ENCODE results near the gene LAMTOR1.
A peak's percentile ranks its signal among the peaks of the same experiment; 100 is the strongest.
"Not testable (repeated sequence)": the region's sequence is repeated elsewhere in the genome, so short reads cannot be mapped to it uniquely, and the experiment has no call there.

LAMTOR1 gene

DNA sequence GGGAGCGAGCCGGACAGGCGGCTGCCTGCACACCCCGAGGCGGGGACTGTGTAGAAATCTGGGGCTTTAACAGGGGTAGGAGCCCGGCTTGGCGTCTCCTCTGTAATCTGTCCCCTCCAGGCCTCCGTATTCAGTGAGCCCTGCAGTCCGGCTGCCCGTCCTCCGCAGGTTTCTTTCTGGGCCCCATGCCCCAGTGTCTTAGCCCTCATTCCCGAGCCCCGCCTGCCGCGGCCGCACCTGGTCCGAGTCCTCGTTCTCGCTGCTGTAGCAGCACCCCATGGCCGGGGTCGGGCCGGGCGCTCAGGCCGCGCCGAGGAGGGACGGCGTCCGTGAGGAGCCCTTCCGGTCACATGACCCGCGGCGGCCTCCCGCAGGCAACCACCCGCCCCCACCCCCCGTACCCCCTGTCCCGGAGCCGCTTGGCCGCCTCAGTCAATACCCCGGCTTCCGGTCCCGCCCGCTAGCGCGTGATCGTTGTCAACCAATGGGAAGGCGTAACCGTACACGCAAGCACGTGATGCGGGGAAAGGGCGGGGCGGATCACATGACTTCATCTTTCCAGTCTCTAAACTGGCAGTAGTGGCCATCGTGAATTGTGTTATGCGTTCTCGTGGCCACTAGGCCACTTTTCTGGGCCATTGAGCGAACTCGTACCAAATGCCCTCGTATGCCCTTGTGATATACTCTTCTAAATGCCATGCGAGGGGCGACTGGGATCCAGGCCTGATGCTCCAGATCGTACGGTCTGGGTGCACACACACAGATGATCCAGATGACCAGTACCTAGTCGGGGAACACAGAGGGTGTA lies at the start of gene LAMTOR1:
Gene LAMTOR1, minus strand, starts transcription at position 352 of the 808 bp plus-strand sequence. Its CDS starts 73 bp downstream, at position 279.
- DNase-seq, result peak; percentile 83

DNA sequence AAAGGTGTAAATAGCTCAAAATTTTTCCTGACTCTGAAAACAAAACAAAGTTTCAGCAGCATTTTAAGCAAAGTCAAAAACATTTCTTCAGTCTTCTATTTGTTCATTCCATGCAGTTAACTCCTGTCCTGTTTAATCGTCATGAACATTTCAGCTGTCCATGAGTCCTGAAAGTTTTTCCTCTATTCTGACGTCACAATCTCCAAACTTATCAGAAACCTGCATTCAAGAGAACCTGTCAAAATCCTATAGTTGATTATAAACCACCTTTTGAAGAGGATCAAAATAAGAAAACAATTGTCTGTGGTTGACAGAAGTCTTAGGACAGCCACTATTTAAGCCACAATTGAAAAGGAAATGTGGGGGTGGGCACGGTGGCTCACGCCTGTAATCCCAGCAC lies 47.8 kb upstream of the LAMTOR1 start:
- DNase-seq, result no peak

DNA sequence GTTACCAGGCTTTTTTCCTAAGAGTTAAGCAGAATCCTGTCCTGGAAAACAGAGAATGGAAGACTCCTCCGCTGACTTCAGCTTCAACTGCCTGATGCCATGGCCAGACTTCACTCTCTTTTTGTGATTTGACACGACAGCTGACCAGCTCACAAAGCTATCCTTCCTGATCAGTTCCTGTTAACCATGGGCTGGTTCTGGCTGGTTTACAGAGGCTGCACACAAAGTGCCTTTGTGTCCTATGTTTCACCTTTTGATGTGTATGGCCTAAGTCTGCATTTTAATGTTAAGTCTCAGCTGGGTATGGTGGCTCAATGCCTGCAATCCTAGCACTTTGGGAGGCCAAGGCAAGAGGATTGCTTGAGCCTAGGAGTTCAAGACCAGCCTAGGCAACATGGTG lies 43.5 kb upstream of the LAMTOR1 start:
- no peak for DNase-seq

DNA sequence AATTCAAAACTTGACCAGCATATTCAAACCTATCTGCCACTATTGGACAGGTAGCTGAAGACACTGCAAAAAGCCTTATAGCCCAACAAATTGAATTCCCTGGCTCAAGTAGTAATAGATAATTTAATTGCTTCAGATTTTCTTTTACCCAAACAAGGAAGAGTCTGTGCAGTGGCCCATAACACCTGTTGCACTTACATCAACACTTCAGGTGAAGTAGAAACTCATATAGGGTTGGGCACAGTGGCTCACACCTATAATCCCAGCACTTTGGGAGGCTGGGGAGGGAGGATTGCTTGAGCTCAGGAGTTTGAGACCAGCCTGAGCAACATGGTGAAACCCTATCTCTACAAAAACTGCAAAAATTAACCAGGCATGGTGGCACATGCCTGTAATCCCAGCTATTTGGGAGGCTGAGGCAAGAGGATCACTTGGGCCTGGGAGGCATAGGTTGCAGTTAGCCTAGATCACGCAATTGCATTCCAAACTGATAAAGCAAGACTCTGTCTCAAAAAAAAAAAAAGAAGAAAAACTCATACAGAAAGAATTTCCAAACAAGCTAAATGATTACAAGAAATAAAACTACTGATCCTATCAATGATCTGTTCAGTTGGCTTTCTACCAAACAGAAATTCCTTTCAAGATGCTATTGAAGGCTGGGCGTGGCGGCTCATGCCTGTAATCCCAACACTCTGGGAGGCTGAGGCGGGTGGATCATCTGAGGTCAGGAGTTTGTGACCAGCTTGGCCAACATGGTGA lies 41.9 kb upstream of the LAMTOR1 start:
- no peak for DNase-seq

DNA sequence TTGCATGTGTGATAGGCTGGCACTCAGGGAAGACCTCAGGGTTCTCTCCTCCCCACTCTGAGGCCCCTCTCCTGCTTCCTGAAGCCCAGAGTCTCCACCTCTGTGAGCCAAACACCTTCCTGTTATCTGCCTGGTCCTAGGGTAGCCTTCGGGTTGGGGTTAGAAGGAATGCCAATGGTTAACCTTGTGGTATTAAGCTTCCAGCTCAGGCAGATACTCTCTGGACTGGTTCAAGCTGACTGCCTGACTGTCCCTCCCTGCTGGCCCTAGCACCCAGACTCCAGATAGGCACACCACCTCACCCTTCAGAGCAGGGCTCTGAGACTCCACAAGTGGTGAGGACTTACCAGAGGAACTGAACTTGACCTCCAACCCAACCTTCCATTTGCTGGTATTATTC lies 39.4 kb upstream of the LAMTOR1 start:
- not testable (repeated sequence) for DNase-seq

DNA sequence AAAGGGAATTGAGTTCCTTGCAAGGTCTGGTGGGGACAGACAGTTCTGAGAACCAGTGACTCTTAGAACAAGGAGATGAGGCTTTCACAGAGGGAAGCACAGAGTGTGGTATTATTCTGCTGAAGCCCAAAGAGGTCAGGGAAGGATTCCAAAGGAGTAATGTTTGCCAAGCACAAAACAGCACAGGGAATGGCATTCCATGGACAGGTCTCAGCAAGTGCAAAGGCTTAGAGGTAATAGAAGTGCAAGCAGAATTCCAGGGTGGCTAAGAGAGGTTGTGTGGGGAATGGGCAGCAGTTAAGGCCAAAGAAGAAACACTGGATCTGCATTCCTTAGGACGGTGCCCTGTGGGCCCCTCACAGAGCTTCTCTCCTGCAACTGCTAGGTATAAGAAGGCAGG lies 39.0 kb upstream of the LAMTOR1 start:
- not testable (repeated sequence) for DNase-seq

DNA sequence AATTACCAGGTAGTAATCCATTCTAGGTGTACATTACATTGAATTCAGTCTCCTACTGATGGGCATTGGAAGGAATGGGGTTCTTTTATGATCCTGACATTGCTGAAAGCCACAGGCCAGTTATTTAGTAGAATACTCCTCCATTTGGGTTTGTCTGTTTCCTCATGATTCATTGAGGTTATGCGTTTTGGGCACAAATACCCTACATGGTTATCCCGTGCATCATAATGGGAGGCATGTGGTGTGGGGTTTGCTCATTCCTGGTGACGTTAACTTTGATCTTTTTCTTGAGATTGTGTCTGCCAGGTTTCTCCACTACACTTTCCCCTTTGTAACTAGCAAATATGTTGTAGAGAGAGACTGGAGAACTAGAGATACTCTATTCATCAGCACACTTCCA lies 38.0 kb upstream of the LAMTOR1 start:
- DNase-seq, result no peak

DNA sequence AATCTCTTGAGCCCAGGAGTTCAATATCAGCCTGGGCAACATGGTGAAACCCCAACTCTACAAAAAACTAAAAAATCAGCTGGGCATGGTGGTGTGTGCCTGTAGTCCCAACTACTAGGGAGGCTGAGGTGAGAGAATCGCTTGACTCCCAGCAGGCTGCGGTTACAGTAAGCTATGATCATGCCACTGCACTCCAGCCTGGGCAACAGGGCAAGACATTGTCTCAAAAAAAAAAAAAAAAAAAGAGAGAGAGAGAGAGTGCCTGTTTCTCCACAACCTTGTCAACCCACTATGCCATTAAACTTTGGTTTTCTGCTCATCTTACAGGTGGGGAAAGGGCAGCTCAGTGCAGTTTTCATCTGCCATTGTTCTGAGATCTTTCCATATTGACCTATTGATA lies 37.6 kb upstream of the LAMTOR1 start:
- no peak for DNase-seq

DNA sequence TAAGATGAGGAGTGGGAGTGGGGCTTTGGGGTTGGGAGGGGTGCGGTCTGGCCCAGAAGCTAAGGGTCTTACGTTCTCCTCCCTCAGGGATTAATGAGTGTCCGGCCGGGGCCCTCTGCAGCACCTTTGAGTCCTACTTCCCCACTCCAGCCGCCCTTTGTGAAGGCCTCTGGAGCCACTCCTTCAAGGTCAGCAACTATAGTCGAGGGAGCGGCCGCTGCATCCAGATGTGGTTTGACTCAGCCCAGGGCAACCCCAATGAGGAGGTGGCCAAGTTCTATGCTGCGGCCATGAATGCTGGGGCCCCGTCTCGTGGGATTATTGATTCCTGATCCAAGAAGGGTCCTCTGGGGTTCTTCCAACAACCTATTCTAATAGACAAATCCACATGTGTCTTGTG lies 36.4 kb upstream of the LAMTOR1 start:
- DNase-seq, result no peak

DNA sequence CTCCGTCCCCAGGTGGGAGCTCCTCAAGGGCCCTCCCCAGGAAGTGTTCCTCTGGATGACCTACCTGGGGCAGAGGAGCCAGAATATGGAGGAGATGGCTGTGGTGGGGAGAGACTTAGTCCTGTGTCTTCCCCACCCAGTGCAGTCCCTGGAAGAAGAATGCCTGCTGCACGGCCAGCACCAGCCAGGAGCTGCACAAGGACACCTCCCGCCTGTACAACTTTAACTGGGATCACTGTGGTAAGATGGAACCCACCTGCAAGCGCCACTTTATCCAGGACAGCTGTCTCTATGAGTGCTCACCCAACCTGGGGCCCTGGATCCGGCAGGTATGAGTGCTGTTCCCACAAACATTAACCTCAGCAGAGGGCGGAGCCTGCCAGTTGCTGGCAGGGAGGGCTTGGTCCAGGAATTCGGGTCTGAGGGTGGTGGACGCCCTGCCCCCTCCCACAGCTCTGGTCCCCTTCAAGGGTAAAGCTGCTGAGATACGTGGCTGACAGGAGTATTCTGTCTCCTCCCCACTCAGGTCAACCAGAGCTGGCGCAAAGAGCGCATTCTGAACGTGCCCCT lies 35.8 kb upstream of the LAMTOR1 start:
- no peak for DNase-seq

DNA sequence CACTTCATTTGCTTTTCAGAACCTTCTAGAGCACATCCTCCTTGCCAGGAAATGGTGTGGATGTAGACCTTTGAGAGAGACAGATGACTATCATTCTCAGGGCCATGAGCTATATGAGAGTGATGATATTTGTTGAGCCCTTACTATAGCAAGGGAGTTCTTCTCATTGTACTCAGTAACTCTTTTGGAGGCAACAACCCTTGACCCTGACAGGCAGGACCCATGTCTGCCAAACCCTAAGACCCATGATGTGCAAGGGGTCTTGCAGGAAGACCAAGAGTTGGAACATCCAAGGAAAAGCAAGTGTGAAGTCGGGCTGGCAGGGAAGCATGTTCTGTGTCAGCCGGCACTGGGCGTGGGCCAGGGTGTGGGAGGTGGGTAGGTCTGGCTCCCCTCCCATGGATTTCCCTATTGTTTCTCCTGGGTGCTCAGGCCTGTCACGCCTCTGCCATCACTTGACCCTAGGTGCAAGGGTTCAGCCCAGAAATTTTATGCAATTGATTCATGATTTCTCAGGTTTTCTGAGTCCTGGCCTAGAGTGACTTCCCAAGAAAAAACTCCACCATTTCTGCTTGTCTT lies 33.7 kb upstream of the LAMTOR1 start:
- DNase-seq, result no peak

DNA sequence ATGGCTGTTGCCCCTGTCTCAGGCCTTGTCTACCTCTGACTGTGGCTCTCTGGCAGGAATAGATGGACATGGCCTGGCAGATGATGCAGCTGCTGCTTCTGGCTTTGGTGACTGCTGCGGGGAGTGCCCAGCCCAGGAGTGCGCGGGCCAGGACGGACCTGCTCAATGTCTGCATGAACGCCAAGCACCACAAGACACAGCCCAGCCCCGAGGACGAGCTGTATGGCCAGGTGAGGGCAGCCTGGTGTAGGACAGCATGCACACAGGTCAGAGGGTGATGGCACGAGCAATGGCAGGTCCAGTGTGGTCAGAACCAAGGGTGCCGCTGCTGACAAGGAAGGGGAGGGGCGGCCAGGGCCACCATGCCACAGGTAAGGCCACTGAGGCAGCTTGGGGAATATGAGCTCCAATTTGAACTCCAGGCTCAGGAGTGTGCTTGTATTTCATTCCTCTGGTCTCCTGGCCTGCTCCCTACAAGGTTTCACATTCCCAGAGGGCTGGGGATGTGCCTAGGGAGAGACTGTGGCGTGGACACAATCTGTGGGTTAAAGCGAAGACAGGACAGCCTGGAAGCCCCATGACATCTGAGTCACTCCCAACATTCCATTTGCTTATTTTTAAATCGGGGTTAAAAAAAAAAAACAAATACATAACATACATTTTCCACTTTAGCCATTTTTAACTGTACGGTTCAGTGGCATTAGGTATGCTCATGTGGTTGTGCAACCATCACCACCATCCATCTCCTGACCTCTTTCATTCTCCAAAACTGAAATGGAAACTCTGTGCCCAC lies 33.0 kb upstream of the LAMTOR1 start:
- no peak for DNase-seq

DNA sequence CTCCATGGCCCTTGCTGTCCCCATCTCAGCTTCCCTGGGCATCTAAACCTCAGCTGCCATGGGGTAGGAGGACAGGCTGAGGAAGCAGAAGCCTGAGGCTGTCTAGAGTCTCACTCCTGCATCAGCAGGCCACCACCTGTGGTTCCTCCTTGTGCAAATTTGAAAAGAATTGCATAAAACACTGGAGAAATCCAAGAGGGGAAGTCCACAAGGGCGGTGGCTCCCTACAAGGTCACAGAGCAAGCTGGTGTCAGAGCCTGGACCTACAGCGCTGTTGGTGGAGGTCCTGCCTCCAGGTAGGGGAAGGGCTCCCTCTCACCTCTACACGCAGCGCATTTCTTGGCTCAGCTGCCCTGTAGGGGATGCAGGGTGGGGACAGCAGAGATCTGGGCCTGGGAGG lies 32.4 kb upstream of the LAMTOR1 start, which contains the start of gene FOLR3:
Gene FOLR3, plus strand, starts transcription at position 253 of the 400 bp plus-strand sequence. CDS start 228 bp downstream, outside the sequence.
- not testable (repeated sequence) for DNase-seq

DNA sequence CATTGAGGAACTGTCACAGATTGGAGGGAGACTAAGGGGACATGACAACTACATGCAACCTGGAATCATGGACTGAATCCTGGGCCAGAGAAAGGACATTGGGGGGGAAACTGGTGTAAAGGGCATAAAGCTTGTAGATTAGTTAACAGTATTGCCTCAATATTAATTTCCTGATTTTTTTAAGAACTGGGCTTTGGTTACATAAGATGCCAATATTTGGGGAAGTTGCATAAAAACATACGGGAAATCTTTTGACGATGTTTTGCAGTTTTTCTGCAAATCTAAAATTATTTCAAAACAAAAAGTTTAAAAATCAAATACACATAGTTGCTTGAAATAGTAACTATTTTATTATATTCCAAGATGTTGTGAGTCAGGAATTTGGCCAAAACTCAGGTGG lies 29.5 kb upstream of the LAMTOR1 start:
- DNase-seq, result no peak

DNA sequence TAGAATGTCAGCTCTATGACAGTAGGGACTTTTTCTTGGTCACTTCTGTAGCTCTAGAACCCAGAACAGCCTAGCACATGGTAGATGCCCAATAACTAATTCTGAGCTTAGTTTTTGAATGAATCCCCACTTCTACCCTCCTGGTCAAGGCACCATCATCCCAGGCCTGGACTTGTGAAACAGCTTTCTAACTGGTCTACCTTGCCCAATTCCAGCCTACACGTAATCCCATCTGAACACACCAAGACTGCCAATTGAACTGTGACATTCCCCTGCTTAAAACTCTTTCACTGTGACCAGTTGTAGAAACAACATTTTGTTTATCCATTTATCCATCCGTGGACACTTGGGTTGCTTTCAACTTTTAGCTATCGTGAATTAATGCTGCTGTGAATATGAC lies 26.3 kb upstream of the LAMTOR1 start:
- DNase-seq, result no peak

DNA sequence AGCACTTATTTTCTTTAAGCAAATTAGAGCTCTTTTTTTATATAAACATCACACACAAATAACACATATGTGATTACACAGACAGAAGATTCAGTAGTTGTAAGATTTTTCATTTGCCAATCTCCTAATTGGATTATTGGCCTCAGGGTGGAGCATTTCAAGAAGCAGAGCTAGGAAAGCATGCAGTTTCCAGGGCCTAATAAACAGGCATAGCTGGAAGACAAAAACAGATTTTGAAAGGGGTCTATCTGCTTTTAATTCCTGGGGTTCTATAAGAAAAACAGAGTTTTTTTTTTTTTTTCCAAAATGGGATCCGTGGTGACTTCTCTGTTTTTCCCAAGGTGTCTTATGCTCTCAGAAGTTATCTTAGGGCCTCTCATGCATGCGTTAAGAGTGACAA lies 24.8 kb upstream of the LAMTOR1 start:
- DNase-seq, result no peak

DNA sequence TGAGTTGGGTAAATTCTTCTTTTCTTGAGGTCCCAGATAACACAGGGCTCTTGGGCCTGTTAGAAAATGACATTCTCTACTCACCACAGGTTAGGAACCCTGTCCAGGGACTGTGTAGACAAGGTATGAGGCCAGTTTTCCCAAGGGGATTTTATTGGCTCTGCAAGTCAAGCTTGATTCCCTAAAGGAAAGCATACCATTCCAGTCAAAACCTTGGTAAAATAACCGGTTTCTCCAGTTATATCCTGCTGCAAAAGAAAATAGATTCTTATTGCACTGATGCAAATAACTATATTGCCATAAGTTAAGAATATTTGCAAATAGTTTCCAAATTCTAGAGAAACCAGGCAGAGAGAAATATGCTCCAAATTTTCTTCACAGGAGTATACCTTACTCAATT lies 22.9 kb upstream of the LAMTOR1 start:
- no peak for DNase-seq

DNA sequence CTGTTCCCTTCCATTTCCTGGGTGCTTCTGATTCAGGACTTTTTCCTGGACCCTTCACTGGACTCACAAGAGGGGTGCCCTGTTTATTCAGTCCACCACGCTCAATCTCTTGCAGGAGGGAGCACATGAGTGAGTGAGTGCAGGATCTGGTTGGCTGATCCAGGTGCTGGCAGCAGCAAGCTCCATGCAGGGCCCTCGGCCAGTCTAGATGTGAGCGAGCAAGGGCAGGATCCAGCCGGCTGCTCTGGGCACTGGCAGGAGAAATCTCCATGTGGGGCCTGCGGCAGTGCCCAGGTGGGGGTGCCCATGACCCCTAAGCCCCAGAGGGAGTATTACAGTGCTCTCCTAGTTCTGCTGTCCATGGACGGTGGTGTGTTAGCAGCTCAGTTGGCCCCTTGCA lies 20.9 kb upstream of the LAMTOR1 start:
- no peak for DNase-seq

DNA sequence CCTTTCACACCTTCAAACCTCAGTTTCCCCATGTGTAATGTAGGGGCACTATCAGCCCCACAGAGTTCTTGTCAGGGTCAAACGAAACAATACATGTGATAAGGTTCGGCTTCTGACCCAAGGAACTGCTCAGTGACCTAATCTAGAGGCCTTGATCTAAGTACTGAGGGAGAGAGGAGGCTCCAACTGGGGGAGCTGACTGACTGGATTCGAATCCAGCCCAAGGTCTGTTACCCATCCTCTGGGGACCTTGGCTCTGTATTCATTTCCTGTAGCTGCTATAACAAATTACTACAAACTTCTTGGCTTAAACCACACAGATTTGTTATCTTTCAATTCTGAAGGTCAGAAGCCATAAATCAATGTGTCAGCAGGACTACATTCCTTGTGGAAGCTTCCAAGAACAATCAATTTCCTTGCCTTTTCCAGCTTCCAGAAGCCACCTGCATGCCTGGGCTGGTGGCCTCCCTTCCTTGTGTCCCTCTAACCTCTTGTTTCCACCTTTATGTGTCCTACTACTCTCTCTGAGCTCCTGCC lies 20.1 kb upstream of the LAMTOR1 start:
- DNase-seq, result no peak

DNA sequence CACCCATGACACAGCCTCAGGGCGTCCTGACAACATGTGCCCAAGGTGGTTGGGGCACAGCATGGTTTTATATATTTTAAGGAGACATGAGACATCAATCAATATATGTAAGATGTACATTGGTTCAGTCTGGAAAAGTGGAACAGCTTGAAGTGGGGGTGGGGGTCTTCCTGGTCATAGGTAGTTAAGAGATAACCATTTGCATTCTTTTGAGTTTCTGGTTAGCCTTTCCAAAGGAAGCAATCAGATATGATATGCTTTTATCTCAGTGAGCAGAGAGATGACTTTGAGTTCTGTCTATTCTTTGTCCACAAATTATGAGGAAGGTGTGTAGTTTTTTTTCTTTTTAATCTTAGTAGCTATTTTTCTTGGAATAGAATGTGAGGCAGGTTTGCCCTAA lies 19.5 kb upstream of the LAMTOR1 start:
- no peak for DNase-seq

DNA sequence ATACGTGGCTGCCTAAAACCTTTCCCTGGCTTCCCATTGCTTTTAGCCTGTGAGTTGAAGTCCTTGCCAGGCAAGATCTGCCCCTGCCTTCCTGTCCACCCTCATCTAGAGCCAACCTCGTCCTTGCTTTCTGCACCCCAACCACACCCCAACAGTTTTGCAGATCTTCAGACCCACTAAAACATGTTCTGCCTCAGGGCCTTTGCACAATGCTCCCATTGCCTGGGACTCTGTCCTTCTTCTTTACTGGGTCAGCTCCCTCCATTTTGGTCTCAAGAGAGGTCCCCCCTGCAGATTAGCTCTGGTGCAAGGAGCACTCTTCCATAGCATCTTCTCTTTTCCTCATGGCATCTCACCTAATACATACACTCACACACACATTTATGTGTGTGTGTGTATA lies 17.8 kb upstream of the LAMTOR1 start:
- no peak for DNase-seq

DNA sequence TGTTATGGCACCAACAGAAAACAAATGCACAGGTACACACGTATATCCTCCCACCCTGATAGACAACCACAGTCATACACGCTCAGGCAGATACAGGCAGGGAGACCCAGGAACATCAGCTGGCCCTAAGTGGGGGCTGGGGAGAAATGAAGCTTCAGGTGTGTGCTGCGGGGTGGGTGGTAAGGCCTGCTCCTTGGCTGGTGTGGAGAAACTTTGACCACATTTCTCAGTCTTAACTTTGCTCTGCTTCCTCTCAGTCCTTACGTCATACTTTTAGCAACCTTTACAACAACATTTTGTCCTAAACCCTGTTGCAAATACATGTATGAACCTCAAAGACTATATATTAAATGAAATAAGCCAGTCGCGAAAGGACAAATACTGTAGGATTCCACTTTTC lies 16.1 kb upstream of the LAMTOR1 start:
- DNase-seq, result no peak

Data from 8988T (cell line).